Activated CD4-positive, alpha-beta memory T cell treated with anti-CD3 and anti-CD28 coated beads, Interleukin-2, amount 10 ng/mL, durations not matched to agents 7 days and 5 days (primary cell): ENCODE measurements around the gene PRL. TPM values are rescaled to one million over a fixed set of nuclear protein-coding genes. Genes with fewer than 3 reads are reported as not detected.

Experiments
- CTCF ChIA-PET: fragments of 350-600 bp; sonication (Branson Sonifier 250); formaldehyde crosslinking; loops from one replicate; lab custom pipeline; 2021; ENCODE audit warnings: antibody characterized with exemption, inconsistent platforms; lab: Charles Lee
- POLR2A ChIA-PET: fragments of 350-600 bp; sonication (Branson Sonifier 250); formaldehyde crosslinking; loops from one replicate; lab custom pipeline; 2021; ENCODE audit warnings: antibody characterized with exemption; lab: Charles Lee
- DNase-seq: peaks from one replicate; pipeline ENCODE4 v3.0.0-alpha.2; 2020
- H3K27ac Mint-ChIP-seq: one replicate; pipeline ENCODE4 v1.8.0; 2021; ENCODE audit warnings: mild to moderate bottlenecking, mixed read lengths
- H3K27me3 Mint-ChIP-seq: one replicate; pipeline ENCODE4 v1.8.0; 2021; ENCODE audit warnings: mixed read lengths
- H3K36me3 Mint-ChIP-seq: one replicate; pipeline ENCODE4 v1.8.0; 2021; ENCODE audit warnings: low read depth, mixed read lengths
- H3K4me1 Mint-ChIP-seq: one replicate; pipeline ENCODE4 v1.8.0; 2021; ENCODE audit warnings: mixed read lengths
- H3K4me3 Mint-ChIP-seq: one replicate; pipeline ENCODE4 v1.8.0; 2021; ENCODE audit warnings: mild to moderate bottlenecking, mixed read lengths
- H3K9me3 Mint-ChIP-seq: one replicate; pipeline ENCODE4 v1.8.0; 2021; ENCODE audit warnings: mixed read lengths
- total RNA-seq, 2 experiments: library from RNA; stranded (reverse); gene quantifications; one replicate each; pipeline ENCODE4 v1.2.3, GENCODE V29; 2021

Gene PRL
- total RNA-seq, 2 experiments from 2014 or later = not detected

DNA sequence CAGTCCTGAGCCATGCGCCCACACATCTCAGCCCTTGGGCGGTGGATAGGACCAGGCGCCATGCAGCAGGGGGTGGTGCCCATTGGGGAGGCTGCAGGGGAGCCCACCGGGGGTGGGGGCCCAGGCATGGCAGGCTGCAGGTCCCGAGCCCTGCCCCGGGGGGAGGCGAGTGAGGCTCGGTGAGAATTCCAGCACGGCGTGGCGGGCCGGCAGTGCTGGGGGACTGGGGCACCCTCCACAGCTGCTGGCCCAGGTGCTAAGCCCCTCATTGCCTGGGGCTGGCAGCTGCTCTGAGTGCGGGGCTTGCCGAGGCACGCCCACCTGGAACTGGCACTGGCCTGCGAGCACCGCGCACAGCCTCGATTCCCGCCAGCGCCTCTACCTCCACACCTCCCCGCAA is 21.6 kb upstream of the PRL start:
- CTCF ChIA-PET = no interaction called here
- Mint-ChIP-seq H3K27me3 (no peaks in the 10 kb centered on the region), H3K27ac (no peak overlapping the region), H3K4me3 (no peak overlapping the region), H3K36me3 (no peaks in the 10 kb centered on the region), H3K4me1 (no peaks in the 10 kb centered on the region), H3K9me3 (peaks cover 19% of the 10 kb centered on the region)
- DNase-seq = no peak
- POLR2A ChIA-PET = no interaction called here

DNA sequence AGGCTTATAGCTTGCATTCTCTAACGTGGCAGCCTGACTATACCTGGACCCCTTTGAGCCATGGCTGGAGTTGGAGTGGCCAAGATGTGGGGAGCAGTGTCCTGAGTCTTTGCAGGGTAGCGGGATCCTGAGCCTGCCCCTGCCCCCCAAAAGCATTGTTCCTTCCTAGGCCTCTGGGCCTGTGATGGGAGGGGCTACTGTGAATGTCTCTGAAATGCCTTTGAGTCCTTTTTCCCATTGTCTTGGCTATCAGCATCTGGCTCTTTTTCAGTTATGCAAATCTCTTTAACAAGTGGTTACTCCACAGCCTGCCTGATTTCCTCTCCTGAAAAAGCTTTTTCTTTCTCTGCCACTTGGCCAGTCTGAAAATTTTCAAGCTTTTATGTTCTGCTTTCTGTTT is 17.0 kb upstream of the PRL start:
- H3K36me3 Mint-ChIP-seq = no peaks in the 10 kb centered on the region
- POLR2A ChIA-PET = no interaction called here

DNA sequence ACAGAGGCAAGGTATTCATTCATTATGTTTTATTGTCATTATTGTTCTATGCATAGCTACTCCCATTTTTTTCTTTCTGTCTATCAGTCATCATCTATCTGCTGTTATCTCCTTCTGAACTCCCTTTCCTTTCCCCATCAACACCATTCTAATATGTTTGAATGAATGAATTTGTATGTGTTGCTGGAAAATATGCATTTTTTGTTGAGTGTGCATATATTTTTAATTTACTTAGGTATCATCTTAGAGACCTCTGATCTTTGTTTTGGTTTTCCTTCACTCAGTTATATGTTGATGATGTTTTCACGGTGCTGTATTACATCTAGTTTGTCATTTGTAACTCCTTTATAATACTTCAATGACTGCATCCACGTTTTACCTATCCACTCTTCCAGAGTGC is 12.1 kb upstream of the PRL start:
- POLR2A ChIA-PET = no interaction called here
- H3K27me3 Mint-ChIP-seq = no peaks in the 10 kb centered on the region
- DNase-seq = no peak
- H3K9me3 Mint-ChIP-seq = peaks cover 11% of the 10 kb centered on the region
- no peaks in the 10 kb centered on the region for H3K36me3 Mint-ChIP-seq
- H3K4me1 Mint-ChIP-seq = no peaks in the 10 kb centered on the region
- CTCF ChIA-PET = no interaction called here
- no peak overlapping the region for H3K27ac Mint-ChIP-seq
- H3K4me3 Mint-ChIP-seq = no peak overlapping the region

More for the DNA sequence above, 17.0 kb upstream of the PRL start:
- Mint-ChIP-seq H3K27me3 (no peaks in the 10 kb centered on the region), H3K4me1 (no peaks in the 10 kb centered on the region), H3K27ac (no peak overlapping the region), H3K4me3 (no peak overlapping the region), H3K9me3 (peaks cover 30% of the 10 kb centered on the region)
- CTCF ChIA-PET = no interaction called here
- no peak for DNase-seq

- Mint-ChIP-seq H3K36me3 (no peaks in the 10 kb centered on the region), H3K9me3 (peaks cover 10% of the 10 kb centered on the region), H3K4me3 (no peak overlapping the region), H3K27me3 (no peaks in the 10 kb centered on the region), H3K4me1 (no peaks in the 10 kb centered on the region), H3K27ac (no peak overlapping the region)
- no peak for DNase-seq
- ChIA-PET POLR2A (no interaction called here), CTCF (no interaction called here)
Measured at GRCh38 chr6:22306741-22307466, 10.1 kb upstream of the PRL start.

DNA sequence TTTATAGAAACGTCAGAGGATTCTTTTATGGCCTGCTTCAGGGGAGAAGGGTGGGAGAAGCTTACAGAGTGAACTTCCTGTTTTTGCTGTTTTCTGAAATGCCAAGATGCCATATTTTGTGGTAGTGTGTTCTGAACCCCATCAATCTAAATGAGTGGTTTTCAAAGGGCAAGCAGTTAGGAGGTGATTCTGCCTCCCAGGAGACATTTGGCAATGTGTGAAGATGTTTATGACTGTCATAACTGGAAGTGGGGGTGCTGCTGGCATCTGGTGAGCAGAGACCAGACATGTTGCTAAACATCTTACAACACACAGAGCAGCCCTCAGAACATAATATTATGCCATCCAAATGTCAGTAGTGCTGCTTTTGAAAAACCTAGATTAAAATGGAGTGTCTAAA is 6.0 kb upstream of the PRL start:
- no peaks in the 10 kb centered on the region for H3K27me3 Mint-ChIP-seq
- no peak overlapping the region for H3K4me3 Mint-ChIP-seq
- DNase-seq = no peak
- ChIA-PET POLR2A (no interaction called here), CTCF (no interaction called here)
- no peak overlapping the region for H3K27ac Mint-ChIP-seq
- H3K4me1 Mint-ChIP-seq = no peaks in the 10 kb centered on the region
- peaks cover 2% of the 10 kb centered on the region for H3K9me3 Mint-ChIP-seq
- no peaks in the 10 kb centered on the region for H3K36me3 Mint-ChIP-seq

- Mint-ChIP-seq H3K27me3 (no peaks in the 10 kb centered on the region), H3K27ac (no peak overlapping the region)
- POLR2A ChIA-PET = no interaction called here
Measured at GRCh38 chr6:22300273-22300998, 3.6 kb upstream of the PRL start.

DNA sequence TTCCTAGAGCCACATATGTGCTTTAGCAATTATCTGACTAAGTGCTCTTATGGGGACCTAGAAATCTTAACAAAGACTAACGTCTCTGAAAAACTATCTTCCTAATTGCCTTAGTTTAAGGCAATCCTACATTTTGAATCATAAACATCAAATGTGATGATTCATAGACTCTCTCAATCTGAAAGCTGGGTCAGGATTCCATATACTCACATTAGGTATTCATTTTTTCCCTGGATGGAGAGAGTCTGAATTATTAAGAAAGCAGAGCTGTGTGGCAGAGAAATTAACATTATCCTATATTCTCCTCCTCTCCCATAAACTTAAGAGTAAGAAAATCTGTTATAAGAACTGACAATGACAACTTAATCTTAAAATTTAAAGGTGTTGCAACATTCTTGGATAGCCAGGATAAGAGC is 1.6 kb upstream of the PRL start:
- ChIA-PET CTCF (no interaction called here), POLR2A (no interaction called here)
- Mint-ChIP-seq H3K27ac (no peak overlapping the region), H3K27me3 (no peaks in the 10 kb centered on the region), H3K4me1 (no peaks in the 10 kb centered on the region), H3K9me3 (peaks cover 4% of the 10 kb centered on the region), H3K4me3 (no peak overlapping the region), H3K36me3 (no peaks in the 10 kb centered on the region)
- no peak for DNase-seq

More at GRCh38 chr6:22300273-22300998, 3.6 kb upstream of the PRL start:
- DNase-seq = no peak
- Mint-ChIP-seq H3K9me3 (peaks cover 2% of the 10 kb centered on the region), H3K4me1 (no peaks in the 10 kb centered on the region), H3K36me3 (no peaks in the 10 kb centered on the region), H3K4me3 (no peak overlapping the region)
- CTCF ChIA-PET = no interaction called here

- no peak overlapping the region for H3K27ac Mint-ChIP-seq
- no peaks in the 10 kb centered on the region for H3K27me3 Mint-ChIP-seq
- H3K9me3 Mint-ChIP-seq = peaks cover 10% of the 10 kb centered on the region
- H3K4me1 Mint-ChIP-seq = no peaks in the 10 kb centered on the region
- no peaks in the 10 kb centered on the region for H3K36me3 Mint-ChIP-seq
- CTCF ChIA-PET = no interaction called here
- no peak for DNase-seq
- no peak overlapping the region for H3K4me3 Mint-ChIP-seq
- POLR2A ChIA-PET = no interaction called here
Measured at GRCh38 chr6:22296067-22296466, 769 bp downstream of the PRL start.

DNA sequence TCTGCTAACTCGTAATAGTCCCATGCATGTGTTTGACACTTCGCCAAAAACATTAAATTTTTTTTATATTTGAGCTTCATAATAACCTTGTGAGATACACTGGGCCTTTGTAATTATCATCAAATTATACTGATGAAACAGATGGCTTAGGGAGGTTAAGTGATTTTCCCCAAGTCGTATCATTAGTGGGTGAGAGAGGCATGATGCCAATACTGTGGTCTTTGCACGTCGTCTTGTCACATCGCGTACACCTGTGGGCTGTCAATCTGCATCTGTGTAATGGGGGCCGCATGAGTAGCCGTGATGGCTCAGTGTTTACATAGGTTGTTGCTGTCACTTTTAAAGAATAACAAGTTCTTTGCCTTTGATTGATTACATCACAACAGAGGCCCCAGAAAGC is 1.7 kb downstream of the PRL start:
- ChIA-PET CTCF (no interaction called here), POLR2A (no interaction called here)
- DNase-seq = no peak
- no peak overlapping the region for H3K4me3 Mint-ChIP-seq
- H3K4me1 Mint-ChIP-seq = no peaks in the 10 kb centered on the region
- no peaks in the 10 kb centered on the region for H3K36me3 Mint-ChIP-seq
- H3K27ac Mint-ChIP-seq = no peak overlapping the region
- H3K9me3 Mint-ChIP-seq = peaks cover 10% of the 10 kb centered on the region
- H3K27me3 Mint-ChIP-seq = no peaks in the 10 kb centered on the region

DNA sequence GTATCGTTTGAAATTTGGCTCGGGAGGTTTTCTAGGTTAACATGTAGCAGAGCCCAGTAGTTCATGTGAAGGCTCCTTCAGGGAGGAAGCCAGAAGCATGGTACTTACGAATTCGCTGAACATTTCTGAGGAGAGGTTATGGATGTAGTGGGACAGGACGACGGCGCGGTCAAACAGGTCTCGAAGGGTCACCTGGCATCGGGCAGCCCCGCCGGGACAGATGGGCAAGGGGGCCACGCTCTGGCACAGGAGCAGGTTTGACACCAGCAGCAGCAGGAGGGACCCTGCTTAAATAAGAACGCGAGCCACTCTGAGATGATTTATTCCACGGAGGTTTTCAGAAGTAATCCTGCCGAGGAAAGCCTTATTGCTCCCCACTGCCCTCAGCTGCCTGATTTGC is 2.5 kb downstream of the PRL start:
- Mint-ChIP-seq H3K9me3 (peaks cover 10% of the 10 kb centered on the region), H3K36me3 (no peaks in the 10 kb centered on the region), H3K27ac (no peak overlapping the region), H3K4me1 (no peaks in the 10 kb centered on the region), H3K4me3 (no peak overlapping the region), H3K27me3 (no peaks in the 10 kb centered on the region)
- ChIA-PET CTCF (no interaction called here), POLR2A (no interaction called here)
- no peak for DNase-seq

- ChIA-PET CTCF (no interaction called here), POLR2A (no interaction called here)
- Mint-ChIP-seq H3K9me3 (peaks cover 15% of the 10 kb centered on the region), H3K27me3 (no peaks in the 10 kb centered on the region), H3K4me1 (no peaks in the 10 kb centered on the region), H3K4me3 (no peak overlapping the region), H3K27ac (no peak overlapping the region), H3K36me3 (no peaks in the 10 kb centered on the region)
- DNase-seq = no peak
Measured at GRCh38 chr6:22290045-22290444, 6.8 kb downstream of the PRL start.

DNA sequence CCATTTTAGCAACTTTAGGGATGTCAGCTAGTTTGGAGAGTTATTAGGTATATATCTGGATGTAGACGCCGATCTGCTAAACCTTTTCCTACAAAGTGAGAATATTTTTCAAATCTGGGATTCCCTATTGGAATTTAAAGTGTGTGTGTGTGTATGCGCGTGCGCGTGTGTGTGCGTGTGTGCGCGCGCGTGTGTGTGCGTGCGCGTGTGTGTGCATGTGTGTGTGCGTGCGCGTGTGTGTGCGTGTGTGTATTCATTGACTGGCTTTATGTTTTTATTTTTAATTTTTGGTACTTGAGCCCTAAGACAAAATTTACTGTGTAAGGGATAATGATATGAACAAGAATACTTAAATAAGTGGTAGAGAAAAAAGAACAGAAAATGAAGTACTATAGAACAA is 8.1 kb downstream of the PRL start:
- Mint-ChIP-seq H3K4me3 (no peak overlapping the region), H3K4me1 (no peaks in the 10 kb centered on the region), H3K27ac (no peak overlapping the region), H3K27me3 (no peaks in the 10 kb centered on the region), H3K36me3 (no peaks in the 10 kb centered on the region), H3K9me3 (peaks cover 14% of the 10 kb centered on the region)
- ChIA-PET POLR2A (no interaction called here), CTCF (no interaction called here)
- DNase-seq = no peak

GRCh38 chr6:22284666-22285065 is 12.2 kb downstream of the PRL start:
- DNase-seq = no peak
- Mint-ChIP-seq H3K4me1 (no peaks in the 10 kb centered on the region), H3K36me3 (no peaks in the 10 kb centered on the region), H3K27me3 (no peaks in the 10 kb centered on the region), H3K9me3 (peaks cover 8% of the 10 kb centered on the region), H3K4me3 (no peak overlapping the region), H3K27ac (no peak overlapping the region)
- CTCF ChIA-PET = no interaction called here
- POLR2A ChIA-PET = no interaction called here
